GM12874 (cell line): Measurements from ENCODE around the gene CAMK1D.

ENCODE experiments used
- TF ChIP-seq, protein P1 (sequence below): IDR thresholded peaks from 2 replicates; pipeline ENCODE4 v1.5.1; 2011; ENCODE audit warnings: low read depth, mild to moderate bottlenecking, control low read depth, low read length, moderate library complexity; ENCODE audit not compliant: insufficient read depth

The CAMK1D gene

DNA sequence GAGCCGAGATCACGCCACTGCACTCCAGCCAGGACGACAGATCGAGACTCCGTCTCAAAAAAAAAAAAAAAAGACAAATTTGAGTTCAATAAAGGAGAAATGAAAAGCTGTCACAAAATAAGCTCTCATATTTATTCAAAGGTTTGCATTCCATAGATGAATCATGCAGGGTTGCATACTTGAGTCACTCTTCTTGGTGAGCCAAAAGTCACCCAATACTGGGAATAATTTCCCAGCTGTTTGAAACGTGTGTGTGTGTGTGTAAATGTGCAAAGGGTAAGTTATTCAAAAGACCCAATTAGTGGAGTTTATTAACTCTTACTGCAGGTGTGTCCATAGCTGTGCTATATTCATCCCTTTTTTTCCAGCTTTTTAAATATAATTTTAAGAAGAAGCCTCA lies 354.5 kb downstream of the CAMK1D start:
- TF ChIP-seq, protein P1, sequence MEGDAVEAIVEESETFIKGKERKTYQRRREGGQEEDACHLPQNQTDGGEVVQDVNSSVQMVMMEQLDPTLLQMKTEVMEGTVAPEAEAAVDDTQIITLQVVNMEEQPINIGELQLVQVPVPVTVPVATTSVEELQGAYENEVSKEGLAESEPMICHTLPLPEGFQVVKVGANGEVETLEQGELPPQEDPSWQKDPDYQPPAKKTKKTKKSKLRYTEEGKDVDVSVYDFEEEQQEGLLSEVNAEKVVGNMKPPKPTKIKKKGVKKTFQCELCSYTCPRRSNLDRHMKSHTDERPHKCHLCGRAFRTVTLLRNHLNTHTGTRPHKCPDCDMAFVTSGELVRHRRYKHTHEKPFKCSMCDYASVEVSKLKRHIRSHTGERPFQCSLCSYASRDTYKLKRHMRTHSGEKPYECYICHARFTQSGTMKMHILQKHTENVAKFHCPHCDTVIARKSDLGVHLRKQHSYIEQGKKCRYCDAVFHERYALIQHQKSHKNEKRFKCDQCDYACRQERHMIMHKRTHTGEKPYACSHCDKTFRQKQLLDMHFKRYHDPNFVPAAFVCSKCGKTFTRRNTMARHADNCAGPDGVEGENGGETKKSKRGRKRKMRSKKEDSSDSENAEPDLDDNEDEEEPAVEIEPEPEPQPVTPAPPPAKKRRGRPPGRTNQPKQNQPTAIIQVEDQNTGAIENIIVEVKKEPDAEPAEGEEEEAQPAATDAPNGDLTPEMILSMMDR: no peak

DNA sequence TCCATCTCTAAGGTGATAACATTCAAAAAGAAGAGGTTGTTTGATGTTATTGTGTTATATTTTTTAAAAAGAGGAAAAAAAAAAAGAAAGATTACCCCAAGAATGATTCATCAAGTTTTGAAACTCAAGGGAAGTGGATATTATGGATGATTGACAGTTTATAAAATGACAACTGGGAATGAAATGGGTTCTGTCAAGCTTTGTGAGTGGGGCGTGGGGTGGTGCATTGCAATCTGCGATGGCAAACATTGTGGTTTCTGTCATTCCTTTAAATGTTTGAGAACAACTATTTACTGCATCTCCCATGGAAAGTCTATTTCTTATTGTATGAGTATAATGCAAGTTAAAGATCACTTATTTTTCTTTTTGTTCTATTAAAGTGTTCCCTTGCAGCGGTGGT lies 355.1 kb downstream of the CAMK1D start:
- TF ChIP-seq, protein P1: no peak

DNA sequence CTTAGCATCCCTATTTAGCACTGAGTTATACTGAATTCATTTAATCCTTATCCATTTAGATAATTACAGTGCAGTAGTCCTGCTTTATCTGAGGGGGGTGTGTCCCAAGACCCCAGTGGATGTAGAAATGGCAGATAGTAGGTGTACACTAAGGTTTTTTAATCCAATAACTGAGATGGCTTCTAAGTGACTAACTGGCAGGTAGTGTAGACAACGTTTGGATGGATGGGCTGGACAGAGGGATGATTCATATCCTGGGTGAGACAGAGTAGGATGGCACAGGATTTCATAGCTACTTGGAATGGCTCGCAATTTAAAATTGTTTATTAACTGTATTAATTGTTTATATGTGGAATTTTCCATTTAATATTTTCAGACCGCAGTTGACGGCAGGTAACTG lies 356.6 kb downstream of the CAMK1D start:
- TF ChIP-seq, protein P1: no peak

DNA sequence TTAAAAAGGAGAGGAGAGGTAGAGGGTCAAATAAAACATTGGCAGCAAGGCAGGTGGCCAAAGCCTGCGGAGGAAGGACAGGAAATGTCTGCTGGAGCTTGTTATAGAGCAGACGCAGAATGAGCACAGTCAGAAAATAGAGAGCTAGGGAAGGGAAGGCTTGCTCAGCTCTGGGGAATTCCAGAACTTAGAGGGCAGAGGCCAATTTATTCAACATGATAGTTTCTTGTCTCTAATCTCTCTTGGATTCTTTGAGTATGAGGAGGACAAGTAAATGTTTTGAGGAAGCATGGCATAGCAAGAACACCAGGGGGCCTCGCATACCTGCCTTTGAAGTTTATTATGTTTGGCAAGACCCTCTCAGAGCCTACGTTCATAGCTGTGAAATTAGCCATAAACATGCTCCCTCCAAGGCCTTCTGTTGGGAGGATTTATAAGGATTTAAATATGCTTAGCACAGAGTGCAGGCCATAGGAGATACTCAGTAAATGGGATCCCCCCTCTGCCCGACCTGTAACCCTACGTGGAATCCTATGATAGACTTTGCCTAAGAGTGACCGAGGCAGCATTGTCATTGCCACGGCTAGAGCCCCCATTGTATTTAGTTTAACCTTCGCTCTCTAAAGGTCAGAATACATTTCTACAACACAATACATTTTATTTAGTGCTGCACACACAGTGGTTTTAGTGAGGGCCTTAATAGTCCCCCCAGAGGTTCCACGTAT lies 358.3 kb downstream of the CAMK1D start:
- TF ChIP-seq, protein P1: peak; percentile 46; the same call in 1 of the 2 replicates

DNA sequence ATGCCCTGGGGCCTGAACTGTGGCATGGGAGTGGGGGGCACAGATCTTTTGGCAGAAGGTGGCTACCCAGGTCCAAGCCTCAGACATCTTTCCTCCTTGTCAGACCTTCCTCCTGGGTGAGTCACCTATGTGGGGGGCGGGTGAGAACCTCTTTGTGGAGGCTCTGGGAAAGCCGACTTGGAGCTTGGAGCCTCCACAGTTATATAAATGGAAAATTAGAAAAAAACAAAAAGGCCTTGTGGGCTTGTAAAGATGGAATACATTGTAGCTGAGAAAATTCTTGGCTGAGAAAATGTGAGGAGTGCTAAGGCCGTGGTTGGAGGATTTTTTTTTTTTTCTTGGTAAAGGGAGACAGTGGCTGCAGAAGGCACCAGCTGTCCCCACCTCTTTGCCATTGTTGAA lies 359.7 kb downstream of the CAMK1D start:
- TF ChIP-seq, protein P1: no peak

DNA sequence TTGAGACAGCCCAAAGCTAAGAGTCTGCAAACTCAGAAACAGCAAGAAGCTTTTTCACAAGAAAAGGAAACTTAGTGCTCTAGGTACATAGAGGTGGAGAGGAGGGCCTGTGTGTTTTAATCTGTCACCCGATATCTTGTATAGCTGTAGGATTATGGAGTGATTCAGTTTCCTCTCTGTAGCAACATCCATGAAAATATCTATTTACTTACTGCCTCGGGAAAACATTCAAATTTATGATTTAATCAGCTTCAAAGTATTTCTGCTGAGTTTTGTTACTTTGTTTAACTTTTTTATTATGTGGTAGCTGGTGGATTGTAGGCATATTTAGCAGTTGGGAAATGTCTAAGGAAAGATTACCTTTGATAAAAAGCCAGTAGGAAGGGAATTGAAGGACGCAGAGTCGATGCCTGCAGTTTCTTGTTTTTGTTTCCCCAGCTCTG lies 360.2 kb downstream of the CAMK1D start:
- TF ChIP-seq, protein P1: no peak

DNA sequence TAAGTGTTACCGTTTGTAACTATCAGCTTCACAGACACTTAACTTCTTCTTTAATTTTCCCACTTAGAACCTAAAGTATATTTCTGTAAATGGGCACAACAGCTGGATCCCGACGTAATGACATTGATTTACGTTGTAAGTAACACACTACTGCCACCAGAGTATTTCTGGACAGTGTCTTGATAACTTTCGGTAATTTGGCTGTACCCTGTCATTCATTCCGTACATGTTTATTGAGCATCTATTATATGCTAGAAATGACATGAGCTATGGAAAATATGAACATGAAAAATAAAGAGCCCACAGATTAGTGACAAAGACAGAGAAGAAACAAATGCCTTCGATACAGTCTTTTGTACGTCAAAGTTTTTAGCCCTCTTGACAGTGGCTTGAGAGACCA lies 360.8 kb downstream of the CAMK1D start:
- TF ChIP-seq, protein P1: no peak
